RWPE2 (cell line): ENCODE measurements around the gene TMEM131.

Experiments used
- ATAC-seq: fragments of 200-7000 bp; cut with Tn5 transposase; 3 replicates; pipeline ENCODE4 v1.9.1; 2021; ENCODE audit warnings: low read depth
- DNase-seq: peaks from one replicate; pipeline ENCODE4 v3.0.0-alpha.2; 2020; ENCODE audit warnings: low spot score
- H3K27ac ChIP-seq: fragments of 450-650 bp; 2 replicates; pipeline ENCODE4 v1.5.1; 2017; ENCODE audit warnings: mild to moderate bottlenecking; ENCODE audit not compliant: poor library complexity, severe bottlenecking
- H3K27me3 ChIP-seq: fragments of 250-450 bp; sonication (Bioruptor Pico); 2 replicates; pipeline ENCODE4 v1.5.1; 2021; ENCODE audit warnings: mild to moderate bottlenecking, moderate library complexity; ENCODE audit not compliant: insufficient read depth, poor library complexity, severe bottlenecking
- H3K36me3 ChIP-seq: fragments of 250-450 bp; sonication (Bioruptor Pico); 2 replicates; pipeline ENCODE4 v1.5.1; 2020; ENCODE audit warnings: low read depth, mild to moderate bottlenecking, moderate library complexity
- H3K4me1 ChIP-seq: fragments of 250-450 bp; sonication (Bioruptor Pico); 2 replicates; pipeline ENCODE4 v1.5.1; 2021; ENCODE audit warnings: mild to moderate bottlenecking, moderate library complexity; ENCODE audit not compliant: insufficient read depth, poor library complexity, severe bottlenecking
- H3K4me3 ChIP-seq: fragments of 250-450 bp; sonication (Bioruptor Pico); 2 replicates; pipeline ENCODE4 v1.5.1; 2021; ENCODE audit warnings: mild to moderate bottlenecking, moderate library complexity; ENCODE audit not compliant: severe bottlenecking
- H3K9me3 ChIP-seq: fragments of 250-450 bp; sonication (Bioruptor Pico); 2 replicates; pipeline ENCODE4 v1.5.1; 2021; ENCODE audit warnings: mild to moderate bottlenecking, moderate library complexity; ENCODE audit not compliant: severe bottlenecking
- TF ChIP-seq, protein P1 (sequence below): fragments of 450-650 bp; IDR thresholded peaks from one replicate; pipeline ENCODE4 v1.5.1; 2017; ENCODE audit warnings: mild to moderate bottlenecking, moderate library complexity; ENCODE audit not compliant: poor library complexity, severe bottlenecking

TMEM131 gene

DNA sequence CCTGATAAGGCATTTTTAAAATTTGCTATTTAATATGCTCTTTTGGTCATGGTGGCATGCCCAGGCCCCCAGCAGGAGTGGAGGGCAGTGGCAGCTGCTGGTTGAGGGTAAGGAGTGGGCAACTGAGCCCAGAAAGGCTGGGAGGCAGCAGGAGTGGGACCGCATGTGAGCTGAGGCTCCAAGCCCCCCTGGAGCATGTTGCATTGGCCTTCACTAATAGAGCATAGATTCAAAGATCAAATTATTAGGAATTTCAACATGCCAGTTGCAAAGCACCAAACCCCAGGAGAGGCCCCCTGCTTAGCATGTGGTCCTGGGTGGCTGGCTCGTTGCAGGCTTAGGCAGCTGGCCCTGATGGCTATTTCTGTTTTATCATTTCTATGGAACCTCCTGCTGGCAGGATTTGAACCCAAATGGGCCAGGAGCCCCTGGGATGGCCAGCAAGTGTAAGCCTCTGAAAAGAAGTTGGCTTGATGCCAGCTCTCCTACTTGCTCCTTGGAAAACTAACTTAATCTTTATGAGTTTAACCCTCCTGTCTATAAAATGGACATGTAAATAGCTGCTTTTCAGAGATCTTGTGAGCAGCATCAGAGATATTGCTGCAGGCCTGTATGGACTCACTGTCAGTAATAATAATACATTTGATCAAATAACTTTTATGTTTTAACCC is 42.1 kb upstream of the TMEM131 start:
- Histone ChIP-seq H3K36me3 (no peaks in the 10 kb centered on the region), H3K4me3 (no peak overlapping the region), H3K9me3 (no peaks in the 10 kb centered on the region), H3K27ac (no peak overlapping the region), H3K27me3 (no peaks in the 10 kb centered on the region), H3K4me1 (no peaks in the 10 kb centered on the region)
- no peak for ATAC-seq
- TF ChIP-seq, protein P1, sequence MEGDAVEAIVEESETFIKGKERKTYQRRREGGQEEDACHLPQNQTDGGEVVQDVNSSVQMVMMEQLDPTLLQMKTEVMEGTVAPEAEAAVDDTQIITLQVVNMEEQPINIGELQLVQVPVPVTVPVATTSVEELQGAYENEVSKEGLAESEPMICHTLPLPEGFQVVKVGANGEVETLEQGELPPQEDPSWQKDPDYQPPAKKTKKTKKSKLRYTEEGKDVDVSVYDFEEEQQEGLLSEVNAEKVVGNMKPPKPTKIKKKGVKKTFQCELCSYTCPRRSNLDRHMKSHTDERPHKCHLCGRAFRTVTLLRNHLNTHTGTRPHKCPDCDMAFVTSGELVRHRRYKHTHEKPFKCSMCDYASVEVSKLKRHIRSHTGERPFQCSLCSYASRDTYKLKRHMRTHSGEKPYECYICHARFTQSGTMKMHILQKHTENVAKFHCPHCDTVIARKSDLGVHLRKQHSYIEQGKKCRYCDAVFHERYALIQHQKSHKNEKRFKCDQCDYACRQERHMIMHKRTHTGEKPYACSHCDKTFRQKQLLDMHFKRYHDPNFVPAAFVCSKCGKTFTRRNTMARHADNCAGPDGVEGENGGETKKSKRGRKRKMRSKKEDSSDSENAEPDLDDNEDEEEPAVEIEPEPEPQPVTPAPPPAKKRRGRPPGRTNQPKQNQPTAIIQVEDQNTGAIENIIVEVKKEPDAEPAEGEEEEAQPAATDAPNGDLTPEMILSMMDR: no peak
- DNase-seq: no peak

DNA sequence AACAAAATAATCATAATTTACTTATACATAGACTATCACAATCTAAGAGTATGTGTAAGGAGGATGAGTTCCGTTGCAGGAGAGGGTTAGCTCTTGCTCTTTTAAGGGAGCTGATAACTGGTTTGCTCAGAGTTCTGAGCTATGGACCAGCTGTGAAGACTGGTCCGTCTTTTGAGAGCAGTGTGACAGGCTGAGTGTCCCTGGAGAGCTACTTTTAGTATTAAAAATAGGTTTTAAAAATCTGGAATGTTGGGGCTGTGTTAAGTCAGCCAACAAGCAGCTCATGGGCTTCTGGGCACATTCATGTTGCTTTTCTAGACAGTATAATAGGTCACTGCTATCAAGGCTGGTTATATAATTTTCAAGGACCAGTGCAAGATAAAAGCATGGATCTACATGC is 41.5 kb upstream of the TMEM131 start:
- no peak overlapping the region for H3K27ac ChIP-seq
- no peak for DNase-seq
- no peaks in the 10 kb centered on the region for H3K36me3 ChIP-seq
- H3K4me1 ChIP-seq: no peaks in the 10 kb centered on the region
- no peak overlapping the region for H3K4me3 ChIP-seq
- H3K27me3 ChIP-seq: no peaks in the 10 kb centered on the region
- TF ChIP-seq, protein P1: no peak
- no peaks in the 10 kb centered on the region for H3K9me3 ChIP-seq
- ATAC-seq: no peak

DNA sequence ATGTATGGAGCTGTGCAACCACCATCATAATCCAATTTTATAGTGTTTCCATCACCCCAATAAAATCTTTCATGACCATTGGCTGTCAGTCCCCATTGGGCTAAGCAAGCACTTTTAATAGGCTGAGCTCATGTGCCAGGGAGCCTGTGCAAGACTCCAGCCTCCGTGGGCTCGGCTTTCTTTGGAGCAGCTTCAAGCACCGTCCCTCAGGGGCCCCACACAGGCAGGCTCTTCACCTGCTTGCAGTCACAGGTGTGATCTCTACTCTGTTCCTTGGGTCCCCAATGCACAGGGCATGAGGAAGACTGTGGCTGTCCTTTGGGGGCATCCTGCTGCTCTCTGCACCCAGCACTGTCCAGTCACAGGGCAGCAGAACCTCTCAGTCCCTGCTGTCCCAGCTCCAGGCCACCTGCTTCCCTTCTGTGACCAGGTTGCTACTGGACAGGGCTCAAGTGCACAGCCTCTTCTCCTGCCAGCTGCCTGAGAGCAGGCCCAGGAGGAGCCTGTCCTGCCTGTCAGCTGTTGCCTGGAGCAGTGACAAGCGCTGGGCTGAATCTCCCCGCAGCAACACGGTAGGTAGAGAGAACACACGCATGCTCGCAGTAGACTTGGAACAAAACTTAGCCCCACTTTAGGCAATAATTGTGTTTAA is 40.7 kb upstream of the TMEM131 start:
- H3K4me1 ChIP-seq: no peaks in the 10 kb centered on the region
- H3K9me3 ChIP-seq: no peaks in the 10 kb centered on the region
- no peak overlapping the region for H3K27ac ChIP-seq
- H3K36me3 ChIP-seq: no peaks in the 10 kb centered on the region
- no peaks in the 10 kb centered on the region for H3K27me3 ChIP-seq
- TF ChIP-seq, protein P1: no peak
- no peak overlapping the region for H3K4me3 ChIP-seq
- DNase-seq: no peak
- ATAC-seq: no peak

DNA sequence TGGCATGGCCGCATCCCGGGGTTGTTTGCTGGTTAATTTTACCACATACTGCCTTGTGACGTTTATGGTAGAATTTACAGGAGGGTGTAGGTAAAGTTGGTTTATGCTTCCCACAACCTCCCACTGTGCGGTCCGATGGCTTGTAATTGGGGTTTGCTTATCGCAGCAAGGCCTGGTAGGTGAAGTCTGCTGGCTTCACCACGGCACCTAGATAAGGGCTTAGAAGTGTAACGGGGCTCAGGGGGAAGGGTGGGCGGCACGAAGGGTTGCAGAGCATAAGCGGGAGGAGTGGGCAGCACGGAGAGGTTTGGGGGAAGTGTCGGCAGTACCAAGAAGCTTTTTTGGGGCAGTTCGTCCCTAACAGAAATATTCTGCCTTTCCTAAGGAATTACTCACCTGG is 39.0 kb upstream of the TMEM131 start:
- Histone ChIP-seq H3K27me3 (no peaks in the 10 kb centered on the region), H3K4me3 (no peak overlapping the region), H3K36me3 (no peaks in the 10 kb centered on the region), H3K27ac (no peak overlapping the region), H3K9me3 (no peaks in the 10 kb centered on the region), H3K4me1 (no peaks in the 10 kb centered on the region)
- TF ChIP-seq, protein P1: no peak
- no peak for DNase-seq
- no peak for ATAC-seq

DNA sequence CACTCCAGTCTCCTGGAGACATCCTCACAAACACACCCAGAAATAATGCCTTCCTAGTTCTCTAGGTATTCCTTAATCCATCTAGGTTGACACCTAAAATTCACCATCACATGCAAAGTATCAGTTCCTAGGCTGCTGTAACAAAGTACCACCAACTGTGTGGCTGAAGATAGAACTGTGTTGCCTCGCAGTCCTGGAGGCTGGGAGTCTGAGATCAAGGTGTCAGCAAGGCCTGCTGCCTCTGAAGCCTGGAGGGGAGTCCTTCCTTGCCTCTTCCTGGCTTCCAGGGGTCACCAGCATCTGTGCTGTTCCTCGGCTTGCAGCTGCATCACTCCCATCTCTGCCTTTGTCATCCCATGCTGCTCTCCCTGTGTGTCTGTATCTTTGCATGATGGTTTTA is 36.3 kb upstream of the TMEM131 start:
- H3K27me3 ChIP-seq: no peaks in the 10 kb centered on the region
- H3K36me3 ChIP-seq: no peaks in the 10 kb centered on the region
- ATAC-seq: no peak
- H3K9me3 ChIP-seq: no peaks in the 10 kb centered on the region
- H3K4me1 ChIP-seq: no peaks in the 10 kb centered on the region
- H3K4me3 ChIP-seq: no peak overlapping the region
- no peak for DNase-seq
- H3K27ac ChIP-seq: no peak overlapping the region
- TF ChIP-seq, protein P1: no peak
